Activated naive CD8-positive, alpha-beta T cell (primary cell): Measurements from ENCODE around the gene KNOP1.
"Not testable (repeated sequence)": the region's sequence is repeated elsewhere in the genome, so short reads cannot be mapped to it uniquely, and the experiment has no call there.

Experiments used
- H3K27ac Mint-ChIP-seq: one replicate; pipeline ENCODE4 v1.8.0; 2021; ENCODE audit warnings: mixed read lengths
- H3K27me3 Mint-ChIP-seq: one replicate; pipeline ENCODE4 v1.8.0; 2021; ENCODE audit warnings: mixed read lengths
- H3K36me3 Mint-ChIP-seq: one replicate; pipeline ENCODE4 v1.8.0; 2021; ENCODE audit warnings: mixed read lengths
- H3K4me1 Mint-ChIP-seq: one replicate; pipeline ENCODE4 v1.8.0; 2021; ENCODE audit warnings: low read depth, mixed read lengths
- H3K4me3 Mint-ChIP-seq: one replicate; pipeline ENCODE4 v1.8.0; 2021; ENCODE audit warnings: mild to moderate bottlenecking, mixed read lengths
- H3K9me3 Mint-ChIP-seq: one replicate; pipeline ENCODE4 v1.8.0; 2021; ENCODE audit warnings: low read depth, mixed read lengths

KNOP1 gene

DNA sequence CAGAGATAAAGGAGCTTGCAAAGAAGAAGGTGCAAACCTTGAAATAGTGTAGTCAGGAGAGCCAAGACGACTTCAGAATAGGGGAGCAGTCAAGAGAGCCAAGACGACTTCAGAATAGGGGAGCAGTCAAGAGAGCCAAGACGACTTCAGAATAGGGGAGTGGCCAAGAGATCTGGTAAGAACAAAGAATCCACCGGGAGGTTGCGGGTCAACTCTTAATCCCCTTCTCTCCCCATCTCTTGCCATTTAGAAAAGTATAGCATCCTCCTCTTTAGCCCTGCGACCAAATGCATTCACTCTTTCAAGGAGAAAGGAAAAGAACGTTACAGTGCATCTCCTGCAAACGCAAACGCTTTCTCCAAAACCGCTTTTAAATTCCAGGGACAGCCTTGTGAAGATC lies 713 bp downstream of the KNOP1 start:
- H3K4me1 Mint-ChIP-seq: peaks cover 22% of the 10 kb centered on the region
- peak overlapping the region; percentile 96 for H3K4me3 Mint-ChIP-seq
- H3K9me3 Mint-ChIP-seq: no peaks in the 10 kb centered on the region
- H3K27me3 Mint-ChIP-seq: no peaks in the 10 kb centered on the region
- H3K36me3 Mint-ChIP-seq: peaks cover 11% of the 10 kb centered on the region
- peak overlapping the region; percentile 92 for H3K27ac Mint-ChIP-seq

DNA sequence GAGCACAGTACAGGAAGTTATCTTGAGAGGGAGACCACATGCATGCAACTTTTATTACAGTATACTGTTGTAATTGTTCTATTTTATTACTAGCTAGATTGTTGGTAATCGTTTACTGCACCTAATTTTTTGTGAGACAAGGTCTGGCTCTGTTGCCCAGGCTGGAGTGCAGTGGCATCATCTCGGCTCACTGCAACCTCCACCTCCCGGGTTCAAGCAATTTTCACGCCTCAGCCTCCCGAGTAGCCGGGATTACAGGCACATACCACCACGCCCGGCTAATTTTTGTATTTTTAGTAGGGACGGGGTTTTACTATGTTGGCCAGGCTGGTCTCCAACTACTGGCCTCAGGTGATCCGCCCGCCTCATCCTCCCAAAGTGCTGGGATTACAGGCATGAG lies 1.3 kb downstream of the KNOP1 start:
- Mint-ChIP-seq H3K27ac (peak overlapping the region; percentile 92), H3K4me1 (peaks cover 22% of the 10 kb centered on the region), H3K4me3 (peak overlapping the region; percentile 96), H3K36me3 (peaks cover 11% of the 10 kb centered on the region)
- H3K9me3 Mint-ChIP-seq, H3K27me3 Mint-ChIP-seq: not testable (repeated sequence)

DNA sequence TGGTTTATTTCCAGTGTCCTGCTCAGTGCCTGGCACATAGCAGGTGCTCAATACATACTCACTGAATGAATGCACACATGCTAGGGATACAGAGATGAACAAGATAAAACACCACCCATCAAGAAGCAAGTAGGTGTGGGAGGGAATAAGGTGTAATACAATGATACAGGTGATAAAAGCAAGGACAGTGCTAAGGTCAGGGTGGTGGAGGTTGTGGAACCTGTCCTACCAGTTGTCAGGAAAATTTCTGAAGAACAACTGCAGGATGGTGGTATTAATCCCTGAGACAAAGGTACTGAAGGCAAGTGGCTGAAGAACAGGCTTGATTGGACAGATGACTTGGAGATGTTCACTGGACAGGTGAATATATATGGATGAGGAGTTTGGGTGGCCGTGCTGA lies 1.8 kb downstream of the KNOP1 start:
- Mint-ChIP-seq H3K36me3 (peaks cover 11% of the 10 kb centered on the region), H3K4me1 (peaks cover 24% of the 10 kb centered on the region), H3K27me3 (no peaks in the 10 kb centered on the region), H3K4me3 (peak overlapping the region; percentile 96), H3K9me3 (no peaks in the 10 kb centered on the region), H3K27ac (peak overlapping the region; percentile 23)

DNA sequence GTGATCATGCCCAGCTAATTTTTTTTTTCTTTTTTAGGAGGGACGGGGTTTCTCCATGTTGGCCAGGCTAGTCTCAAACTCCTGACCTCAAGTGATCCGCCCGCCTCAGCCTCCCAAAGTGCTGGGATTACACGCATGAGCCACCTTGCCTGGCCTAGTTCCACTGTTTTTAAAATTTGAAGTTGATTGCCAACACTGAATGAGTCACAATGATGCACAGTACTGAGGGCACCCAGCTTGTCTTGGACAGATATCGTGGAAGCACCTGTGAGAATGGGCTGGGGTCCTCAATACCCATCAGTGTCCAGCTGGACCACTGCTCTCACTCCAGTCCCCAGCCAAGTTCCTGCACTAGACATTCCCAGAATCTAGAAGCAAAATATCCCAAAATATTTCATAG lies 2.5 kb downstream of the KNOP1 start:
- Mint-ChIP-seq H3K4me3 (no peak overlapping the region), H3K27ac (no peak overlapping the region), H3K27me3 (no peaks in the 10 kb centered on the region), H3K9me3 (no peaks in the 10 kb centered on the region), H3K36me3 (peaks cover 11% of the 10 kb centered on the region), H3K4me1 (peaks cover 24% of the 10 kb centered on the region)

DNA sequence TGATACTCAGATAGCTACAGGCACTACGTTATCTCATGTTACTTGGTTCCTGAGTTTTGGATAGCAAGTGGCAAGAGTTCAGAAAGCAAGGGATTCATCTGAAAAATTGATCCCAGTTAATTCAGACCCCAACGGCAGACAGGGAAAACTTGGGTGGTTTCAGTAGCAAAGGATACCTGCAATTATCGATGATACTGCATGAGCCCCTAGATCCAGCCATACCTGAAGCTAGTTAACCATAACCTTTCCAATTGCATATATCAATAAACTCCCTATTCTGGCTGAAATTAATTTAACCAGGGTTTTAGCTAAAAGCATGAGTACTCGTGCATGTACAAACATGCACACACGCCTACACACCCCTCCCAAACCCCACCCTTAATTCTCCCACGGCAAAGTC lies 4.3 kb downstream of the KNOP1 start:
- peaks cover 13% of the 10 kb centered on the region for H3K36me3 Mint-ChIP-seq
- H3K4me3 Mint-ChIP-seq: no peak overlapping the region
- no peak overlapping the region for H3K27ac Mint-ChIP-seq
- H3K27me3 Mint-ChIP-seq: no peaks in the 10 kb centered on the region
- H3K9me3 Mint-ChIP-seq: no peaks in the 10 kb centered on the region
- H3K4me1 Mint-ChIP-seq: peaks cover 22% of the 10 kb centered on the region

DNA sequence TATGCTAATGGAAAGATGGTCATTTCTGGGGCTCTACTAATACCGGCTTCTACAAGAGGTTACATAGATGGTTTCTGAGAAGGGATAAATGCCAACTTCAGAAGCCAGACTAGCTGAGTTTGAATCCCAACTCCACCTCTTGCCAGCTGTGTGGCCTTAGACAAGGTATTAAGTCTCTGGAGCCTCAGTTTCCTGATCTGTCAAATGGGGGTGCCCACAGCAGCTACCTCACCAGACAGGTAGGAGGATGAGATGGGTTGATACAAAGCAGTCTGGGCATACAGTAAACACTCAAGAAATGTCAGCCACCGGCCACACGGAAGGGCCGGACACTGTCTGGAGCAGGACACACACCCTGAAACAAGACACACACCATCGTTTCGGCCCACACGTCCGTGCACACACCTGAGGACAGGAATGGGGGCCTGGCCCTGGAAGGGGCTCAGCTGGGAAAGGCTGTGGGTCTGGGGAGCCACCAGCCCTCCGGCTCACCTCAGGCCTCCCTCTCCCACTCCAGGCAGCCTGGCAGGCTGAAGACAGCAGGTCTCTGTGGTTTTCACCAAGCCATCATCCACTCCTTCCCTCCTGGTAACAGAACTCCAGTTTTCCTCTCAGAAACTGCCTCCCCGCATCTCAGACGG lies 5.5 kb downstream of the KNOP1 start:
- peaks cover 21% of the 10 kb centered on the region for H3K4me1 Mint-ChIP-seq
- H3K36me3 Mint-ChIP-seq: peaks cover 13% of the 10 kb centered on the region

DNA sequence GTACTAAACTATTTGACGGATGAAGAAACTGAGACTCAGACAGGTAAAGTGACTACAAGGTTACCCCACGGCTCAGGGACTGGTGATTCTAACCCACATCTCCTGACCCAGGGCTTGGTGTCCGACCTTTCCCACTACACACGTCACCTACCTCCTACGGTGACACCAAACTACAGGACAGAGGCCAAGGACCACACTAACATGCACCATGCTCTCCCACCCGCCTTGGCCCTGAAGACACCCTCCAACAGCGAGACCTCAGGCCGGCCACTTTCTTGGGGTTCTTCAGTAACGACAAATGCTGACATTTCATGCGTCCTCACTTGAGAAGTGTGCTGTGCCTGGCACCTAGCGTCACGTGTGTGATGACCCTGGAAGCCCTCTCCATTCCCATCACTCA lies 6.4 kb downstream of the KNOP1 start:
- no peaks in the 10 kb centered on the region for H3K27me3 Mint-ChIP-seq
- H3K4me3 Mint-ChIP-seq: no peak overlapping the region
- H3K4me1 Mint-ChIP-seq: peaks cover 17% of the 10 kb centered on the region
- peaks cover 13% of the 10 kb centered on the region for H3K36me3 Mint-ChIP-seq
- H3K27ac Mint-ChIP-seq: no peak overlapping the region
- no peaks in the 10 kb centered on the region for H3K9me3 Mint-ChIP-seq

More for the DNA sequence above, 5.5 kb downstream of the KNOP1 start:
- Mint-ChIP-seq H3K27me3 (no peaks in the 10 kb centered on the region), H3K27ac (no peak overlapping the region), H3K4me3 (no peak overlapping the region), H3K9me3 (no peaks in the 10 kb centered on the region)

DNA sequence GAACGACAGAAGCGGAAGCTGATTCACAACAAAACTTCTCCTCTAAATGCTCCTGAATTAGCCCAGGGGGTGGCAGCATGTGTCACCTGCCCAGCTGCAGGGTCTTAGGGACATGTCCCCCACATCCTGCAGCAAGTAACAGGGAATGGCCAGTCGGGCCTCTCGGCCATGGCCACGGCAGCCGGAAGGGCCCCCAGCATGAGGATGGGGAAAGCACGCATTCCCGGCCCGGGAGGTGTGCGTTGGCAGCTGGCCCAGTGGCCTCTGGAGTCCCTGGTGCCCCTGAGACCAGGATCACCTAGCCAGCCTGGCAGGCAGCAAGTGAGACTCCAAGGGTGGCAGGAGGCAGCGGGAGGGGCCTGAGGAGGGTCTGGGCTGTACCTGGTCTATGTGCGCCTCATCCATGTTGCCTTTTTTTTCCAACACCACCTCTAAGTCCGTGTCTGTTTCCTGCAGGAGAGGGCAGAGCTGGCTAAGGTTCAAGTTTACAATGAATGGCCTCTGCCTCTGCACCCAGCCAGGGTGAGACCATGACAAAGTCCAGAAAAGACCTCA lies 7.0 kb downstream of the KNOP1 start:
- Mint-ChIP-seq H3K27me3 (no peaks in the 10 kb centered on the region), H3K4me1 (peaks cover 11% of the 10 kb centered on the region), H3K9me3 (no peaks in the 10 kb centered on the region), H3K27ac (no peak overlapping the region), H3K36me3 (peaks cover 13% of the 10 kb centered on the region), H3K4me3 (no peak overlapping the region)

DNA sequence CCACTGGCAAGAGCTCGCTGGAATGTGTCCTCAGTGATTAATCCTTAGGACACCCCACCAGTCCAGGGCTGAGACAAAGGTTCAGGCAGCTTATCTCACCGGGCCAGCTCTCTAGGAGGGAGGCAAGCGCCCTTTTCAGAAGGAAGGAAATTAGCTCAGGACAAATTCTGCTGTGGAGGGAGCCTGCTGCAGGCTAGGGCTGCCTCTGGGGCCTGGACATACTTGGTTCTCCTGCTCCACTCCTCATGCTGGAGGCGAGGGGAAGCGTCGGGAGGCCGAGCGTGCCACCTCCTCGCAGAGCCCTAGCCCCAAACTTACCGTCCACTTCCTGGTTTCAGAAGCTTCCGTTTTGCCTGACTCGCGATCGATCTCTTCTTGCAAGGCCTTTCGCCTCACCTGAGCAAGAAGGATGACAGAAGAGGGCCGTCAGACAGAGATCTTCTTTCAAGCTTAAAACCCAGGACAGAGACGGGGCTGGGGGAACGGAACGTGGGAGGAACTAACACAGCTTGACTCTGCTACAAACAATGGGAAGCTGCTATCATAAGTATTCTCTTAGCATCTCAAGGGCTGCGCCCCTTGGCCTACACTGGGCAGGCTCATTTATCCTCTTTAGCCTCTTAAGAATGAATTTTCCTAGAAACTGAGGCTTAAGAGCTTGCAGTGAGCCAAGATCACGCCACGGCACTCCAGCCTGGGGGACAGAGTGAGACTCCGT lies 7.7 kb downstream of the KNOP1 start:
- H3K4me1 Mint-ChIP-seq: peaks cover 7% of the 10 kb centered on the region
- peaks cover 15% of the 10 kb centered on the region for H3K36me3 Mint-ChIP-seq
- no peak overlapping the region for H3K27ac Mint-ChIP-seq
- no peaks in the 10 kb centered on the region for H3K9me3 Mint-ChIP-seq
- H3K4me3 Mint-ChIP-seq: no peak overlapping the region
- no peaks in the 10 kb centered on the region for H3K27me3 Mint-ChIP-seq

DNA sequence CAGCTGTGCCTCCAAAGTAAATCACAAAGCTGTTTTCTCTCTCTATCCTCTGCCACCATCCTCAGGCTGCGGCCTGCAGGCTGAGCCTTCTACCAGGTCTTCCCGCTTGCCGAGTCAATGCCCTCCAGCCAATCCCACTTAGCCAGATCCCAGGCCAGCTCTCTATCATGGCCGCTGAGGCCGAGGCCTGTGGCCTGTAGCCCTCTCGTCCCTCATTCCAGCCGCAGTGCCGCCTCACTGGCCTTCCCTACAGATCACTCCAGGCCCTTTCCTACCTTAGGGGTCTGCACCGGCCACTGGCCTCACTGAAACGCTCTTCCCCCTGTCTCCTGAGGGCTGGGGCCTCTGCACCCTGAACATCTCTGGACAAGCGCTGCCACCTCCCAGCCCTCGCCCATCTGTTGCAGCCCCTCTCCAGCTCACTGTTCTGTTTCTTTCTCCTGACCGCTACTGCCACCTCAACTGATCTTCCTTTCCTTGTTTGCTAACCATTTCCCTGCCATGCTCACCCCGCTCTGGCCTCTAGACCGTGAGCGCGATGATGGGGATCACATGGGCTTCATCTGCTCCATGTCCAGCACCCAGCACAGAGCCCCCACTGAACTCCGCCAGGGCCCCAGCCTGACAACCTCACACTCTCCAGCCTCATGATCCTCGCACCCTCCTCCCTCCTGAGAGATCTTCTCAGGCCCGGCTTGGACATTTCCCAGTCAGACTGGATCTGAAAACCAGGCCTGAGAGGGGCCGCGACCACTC lies 8.5 kb downstream of the KNOP1 start:
- Mint-ChIP-seq H3K4me3 (no peak overlapping the region), H3K4me1 (peaks cover 4% of the 10 kb centered on the region), H3K27me3 (no peaks in the 10 kb centered on the region), H3K36me3 (peaks cover 16% of the 10 kb centered on the region), H3K9me3 (no peaks in the 10 kb centered on the region), H3K27ac (peak overlapping the region; percentile 65)

DNA sequence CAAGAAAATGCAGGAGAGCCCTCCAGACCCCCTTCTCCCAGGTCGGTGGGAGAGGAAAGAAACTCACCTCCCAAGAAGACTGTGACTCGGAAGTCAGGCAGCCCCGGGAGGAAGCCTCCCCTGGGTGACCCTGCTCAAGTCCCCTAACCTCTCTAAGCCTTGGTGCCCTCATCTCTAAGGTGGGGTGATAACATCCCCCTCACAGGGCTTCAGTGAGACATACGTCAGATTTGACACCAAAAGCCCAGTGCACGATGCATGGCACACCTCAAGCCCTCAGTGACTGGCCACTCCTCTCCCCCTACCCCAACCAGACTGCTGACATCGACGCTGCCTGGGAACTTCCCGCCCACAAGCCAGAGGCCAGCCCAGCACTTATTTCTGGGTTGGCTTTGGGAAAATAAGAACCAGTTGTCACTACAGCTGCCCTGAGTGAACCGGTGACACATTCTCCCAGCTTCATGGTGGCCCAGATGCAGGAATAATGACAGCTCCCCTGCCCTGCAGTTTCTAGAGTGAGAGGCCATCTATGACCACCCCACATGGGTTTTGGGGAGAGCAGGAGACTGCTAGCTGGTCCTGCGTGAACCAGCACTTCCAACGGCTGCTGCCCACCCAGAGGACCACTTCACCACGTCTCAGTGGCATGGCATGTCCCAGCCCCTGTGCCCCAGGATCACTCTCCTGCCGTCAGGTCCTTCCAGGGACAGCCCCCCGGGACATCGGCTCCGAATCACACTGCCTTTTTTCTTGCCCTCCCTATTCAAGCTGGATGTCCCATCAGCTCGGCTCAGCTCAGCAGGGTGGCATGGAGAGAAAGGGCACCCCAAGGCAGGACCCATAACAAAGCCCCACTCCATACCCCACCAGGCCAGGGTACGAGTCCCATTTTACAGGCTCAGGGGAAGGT lies 9.5 kb downstream of the KNOP1 start:
- Mint-ChIP-seq H3K4me3 (no peak overlapping the region), H3K27me3 (no peaks in the 10 kb centered on the region), H3K4me1 (peaks cover 4% of the 10 kb centered on the region), H3K9me3 (no peaks in the 10 kb centered on the region), H3K27ac (no peak overlapping the region), H3K36me3 (peaks cover 9% of the 10 kb centered on the region)

DNA sequence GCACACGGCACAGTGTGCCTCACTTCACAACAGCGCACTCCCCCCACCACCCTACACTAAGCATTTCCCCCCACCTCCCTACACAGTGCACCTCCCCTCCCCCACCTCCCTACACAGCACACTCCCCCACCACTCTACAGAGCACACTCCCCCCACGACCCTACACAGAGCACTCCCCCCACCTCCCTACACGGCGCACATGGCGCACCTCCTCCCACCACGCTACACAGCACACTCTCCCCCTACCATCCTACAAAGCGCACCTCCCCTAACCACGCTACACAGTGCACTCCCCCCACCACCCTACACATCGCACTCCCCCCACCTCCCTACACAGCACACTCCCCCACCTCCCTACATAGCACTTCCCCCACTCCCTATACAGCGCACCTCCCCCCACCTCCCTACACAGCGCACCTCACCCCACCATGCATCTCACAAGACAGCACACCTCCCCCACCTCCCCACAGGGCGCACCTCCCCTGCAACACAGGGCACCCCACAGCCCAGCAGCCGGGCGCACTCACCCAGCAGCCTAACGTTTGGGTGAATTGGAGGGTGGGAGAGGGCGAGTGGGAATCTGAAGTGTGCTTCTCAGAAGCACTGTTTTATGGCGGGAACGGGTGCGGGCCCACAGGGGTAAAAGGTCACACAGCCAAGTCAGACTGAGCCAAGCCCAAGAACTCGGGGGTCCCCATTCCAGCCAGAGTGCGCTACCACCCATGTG lies 10.3 kb downstream of the KNOP1 start:
- H3K4me1 Mint-ChIP-seq: peaks cover 4% of the 10 kb centered on the region
- no peaks in the 10 kb centered on the region for H3K27me3 Mint-ChIP-seq
- H3K4me3 Mint-ChIP-seq: no peak overlapping the region
- H3K36me3 Mint-ChIP-seq: peaks cover 12% of the 10 kb centered on the region
- no peak overlapping the region for H3K27ac Mint-ChIP-seq
- no peaks in the 10 kb centered on the region for H3K9me3 Mint-ChIP-seq

DNA sequence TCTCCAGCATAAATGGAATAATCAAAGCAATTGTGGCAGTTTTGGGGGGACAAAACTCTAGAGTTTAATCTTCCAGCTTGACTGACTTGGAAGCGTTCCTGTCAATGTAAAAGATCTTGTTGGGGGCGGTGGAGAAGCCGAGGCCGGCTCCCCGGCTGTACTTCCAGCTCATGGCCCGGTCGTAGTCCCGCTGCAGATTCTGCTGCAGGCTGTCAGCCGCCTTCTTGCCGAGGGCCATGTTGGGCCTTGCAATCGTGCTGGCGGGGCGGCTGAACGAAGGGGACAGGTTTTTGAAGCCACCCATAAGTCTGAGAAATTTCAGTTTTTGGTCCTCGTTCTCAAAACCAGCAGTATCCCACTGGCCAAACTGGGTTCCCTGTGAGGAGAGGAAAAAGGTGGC lies 11.2 kb downstream of the KNOP1 start:
- no peak overlapping the region for H3K4me3 Mint-ChIP-seq
- no peak overlapping the region for H3K27ac Mint-ChIP-seq
- no peaks in the 10 kb centered on the region for H3K9me3 Mint-ChIP-seq
- H3K36me3 Mint-ChIP-seq: peaks cover 16% of the 10 kb centered on the region
- H3K4me1 Mint-ChIP-seq: peaks cover 4% of the 10 kb centered on the region
- no peaks in the 10 kb centered on the region for H3K27me3 Mint-ChIP-seq

DNA sequence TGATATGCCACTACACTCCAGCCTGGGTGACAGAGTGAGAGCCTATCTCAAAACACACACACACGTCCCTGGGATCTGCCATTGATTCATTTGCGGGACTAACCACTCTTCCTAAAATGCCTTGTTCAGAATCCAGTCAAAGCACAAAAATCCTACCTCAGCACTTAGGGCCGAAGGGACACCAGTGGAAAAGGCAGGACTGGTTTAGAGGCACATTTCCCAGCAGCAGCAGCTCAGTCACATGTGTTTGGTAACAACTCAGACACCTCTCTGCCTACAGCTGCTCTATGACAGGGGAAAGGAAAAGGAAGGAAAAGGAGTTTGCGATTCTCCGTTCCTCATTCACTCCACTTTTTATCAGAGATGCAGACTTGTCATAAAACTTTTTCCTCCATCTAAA lies 12.2 kb downstream of the KNOP1 start:
- H3K27ac Mint-ChIP-seq: no peak overlapping the region
- H3K27me3 Mint-ChIP-seq: no peaks in the 10 kb centered on the region
- H3K4me1 Mint-ChIP-seq: peaks cover 2% of the 10 kb centered on the region
- H3K9me3 Mint-ChIP-seq: no peaks in the 10 kb centered on the region
- H3K36me3 Mint-ChIP-seq: peaks cover 17% of the 10 kb centered on the region
- no peak overlapping the region for H3K4me3 Mint-ChIP-seq
